ENCODE results near the gene APOBEC3C.
"Not testable (repeated sequence)": the region's sequence is repeated elsewhere in the genome, so short reads cannot be mapped to it uniquely, and the experiment has no call there.

APOBEC3C gene

GRCh38 chr22:39029227-39029626 is 15.2 kb downstream of the APOBEC3C start:
- no peaks in the 10 kb centered on the region for H3K36me3 Mint-ChIP-seq
- no peak overlapping the region for H3K4me3 Mint-ChIP-seq
- H3K4me1 Mint-ChIP-seq = peaks cover 28% of the 10 kb centered on the region
- no peaks in the 10 kb centered on the region for H3K27me3 Mint-ChIP-seq
- no peaks in the 10 kb centered on the region for H3K9me3 Mint-ChIP-seq
- no peak overlapping the region for H3K27ac Mint-ChIP-seq

DNA sequence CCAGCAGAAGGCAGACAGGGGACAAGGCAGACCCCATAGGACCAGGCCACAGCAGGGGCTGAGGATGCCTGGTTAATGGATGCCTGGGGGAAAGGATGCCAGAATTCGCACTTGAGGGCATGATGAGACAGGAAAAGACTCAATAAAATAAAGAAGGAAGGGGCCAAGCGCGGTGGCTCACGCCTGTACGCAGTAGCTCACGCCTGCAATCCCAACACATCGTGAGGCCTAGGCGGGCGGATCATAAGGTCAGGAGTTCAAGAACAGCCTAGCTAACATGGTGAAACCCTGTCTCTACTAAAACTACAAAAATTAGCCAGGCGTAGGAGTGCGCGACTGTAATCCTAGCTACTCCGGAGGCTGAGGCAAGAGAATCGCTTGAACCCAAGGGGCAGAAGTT is 16.6 kb downstream of the APOBEC3C start:
- H3K36me3 Mint-ChIP-seq = no peaks in the 10 kb centered on the region
- H3K27me3 Mint-ChIP-seq = no peaks in the 10 kb centered on the region
- H3K9me3 Mint-ChIP-seq = no peaks in the 10 kb centered on the region
- no peak overlapping the region for H3K27ac Mint-ChIP-seq
- H3K4me1 Mint-ChIP-seq = peaks cover 14% of the 10 kb centered on the region
- no peak overlapping the region for H3K4me3 Mint-ChIP-seq

- not testable (repeated sequence) for H3K9me3 Mint-ChIP-seq, H3K4me1 Mint-ChIP-seq, H3K4me3 Mint-ChIP-seq, H3K27me3 Mint-ChIP-seq, H3K27ac Mint-ChIP-seq, H3K36me3 Mint-ChIP-seq
Observed at GRCh38 chr22:39031434-39032295, 17.6 kb downstream of the APOBEC3C start.

GRCh38 chr22:39037071-39037470 is 23.0 kb downstream of the APOBEC3C start:
- H3K27me3 Mint-ChIP-seq, H3K4me3 Mint-ChIP-seq, H3K36me3 Mint-ChIP-seq, H3K9me3 Mint-ChIP-seq: not testable (repeated sequence)
- Mint-ChIP-seq H3K27ac (peak overlapping the region; percentile 3), H3K4me1 (peaks cover 35% of the 10 kb centered on the region)

- no peaks in the 10 kb centered on the region for H3K27me3 Mint-ChIP-seq
- no peaks in the 10 kb centered on the region for H3K36me3 Mint-ChIP-seq
- peak overlapping the region; percentile 77 for H3K27ac Mint-ChIP-seq
- peak overlapping the region; percentile 66 for H3K4me3 Mint-ChIP-seq
- no peaks in the 10 kb centered on the region for H3K9me3 Mint-ChIP-seq
- H3K4me1 Mint-ChIP-seq = peaks cover 44% of the 10 kb centered on the region
Observed at GRCh38 chr22:39039306-39040126, 25.5 kb downstream of the APOBEC3C start.

DNA sequence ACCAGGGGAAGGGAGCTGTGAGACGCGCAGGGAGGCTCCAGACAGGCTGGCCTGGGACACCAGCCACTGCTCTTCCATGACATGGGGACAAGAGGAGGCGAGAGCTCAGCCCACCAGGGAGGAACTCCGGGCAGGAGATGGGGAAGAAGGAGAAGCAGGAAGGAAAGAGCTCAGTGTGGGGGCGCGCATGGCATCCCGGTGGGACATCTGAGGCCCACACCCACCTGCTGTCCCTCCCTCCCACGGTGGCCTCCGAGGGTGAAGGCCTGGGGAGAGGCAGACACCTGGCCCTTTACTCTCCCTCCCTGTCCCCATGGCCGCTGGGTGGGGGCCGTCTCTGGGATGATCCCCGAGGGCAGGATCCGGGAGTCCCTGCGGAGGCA is 26.1 kb downstream of the APOBEC3C start:
- Mint-ChIP-seq H3K4me3 (peak overlapping the region; percentile 66), H3K27ac (peak overlapping the region; percentile 77), H3K4me1 (peaks cover 44% of the 10 kb centered on the region)
- not testable (repeated sequence) for H3K27me3 Mint-ChIP-seq, H3K9me3 Mint-ChIP-seq, H3K36me3 Mint-ChIP-seq

GRCh38 chr22:39040538-39041296 is 26.7 kb downstream of the APOBEC3C start, which contains the start of gene APOBEC3F:
TSS of gene APOBEC3F (plus strand) at chr22:39040864. CDS start at chr22:39040961, 97 bp downstream.
- H3K4me3 Mint-ChIP-seq = peak within 1 kb of the TSS; percentile 86
- not testable (repeated sequence) for H3K36me3 Mint-ChIP-seq, H3K27me3 Mint-ChIP-seq, H3K9me3 Mint-ChIP-seq
- H3K27ac Mint-ChIP-seq = peak within 1 kb of the TSS; percentile 90
- peaks cover 46% of the 10 kb centered on the region for H3K4me1 Mint-ChIP-seq

GRCh38 chr22:39041908-39042307 is 27.9 kb downstream of the APOBEC3C start:
- Mint-ChIP-seq H3K4me3 (peak overlapping the region; percentile 55), H3K27ac (peak overlapping the region; percentile 41), H3K4me1 (peaks cover 48% of the 10 kb centered on the region)

DNA sequence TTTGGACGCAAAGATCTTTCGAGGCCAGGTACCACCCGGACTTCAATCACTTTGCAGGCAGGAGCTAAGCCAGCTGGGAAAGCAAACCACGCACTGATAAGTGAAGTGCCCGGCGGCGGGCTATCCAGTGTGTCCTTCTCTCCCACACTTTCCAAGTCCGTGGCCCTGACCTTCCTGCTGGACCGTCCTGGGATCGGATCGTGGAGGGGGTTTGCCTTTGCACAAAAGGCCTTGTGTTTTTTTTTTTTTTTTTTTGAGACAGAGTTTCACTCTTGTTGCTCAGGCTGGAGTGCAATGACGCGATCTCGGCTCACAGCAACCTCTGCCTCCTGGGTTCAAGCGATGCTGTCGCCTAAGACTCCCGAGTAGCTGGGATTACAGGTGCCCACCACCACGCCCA is 29.0 kb downstream of the APOBEC3C start:
- H3K27ac Mint-ChIP-seq, H3K36me3 Mint-ChIP-seq, H3K4me3 Mint-ChIP-seq, H3K9me3 Mint-ChIP-seq, H3K27me3 Mint-ChIP-seq: not testable (repeated sequence)
- peaks cover 40% of the 10 kb centered on the region for H3K4me1 Mint-ChIP-seq

More at GRCh38 chr22:39041908-39042307, 27.9 kb downstream of the APOBEC3C start:
- Mint-ChIP-seq H3K36me3 (no peaks in the 10 kb centered on the region), H3K9me3 (no peaks in the 10 kb centered on the region), H3K27me3 (no peaks in the 10 kb centered on the region)

DNA sequence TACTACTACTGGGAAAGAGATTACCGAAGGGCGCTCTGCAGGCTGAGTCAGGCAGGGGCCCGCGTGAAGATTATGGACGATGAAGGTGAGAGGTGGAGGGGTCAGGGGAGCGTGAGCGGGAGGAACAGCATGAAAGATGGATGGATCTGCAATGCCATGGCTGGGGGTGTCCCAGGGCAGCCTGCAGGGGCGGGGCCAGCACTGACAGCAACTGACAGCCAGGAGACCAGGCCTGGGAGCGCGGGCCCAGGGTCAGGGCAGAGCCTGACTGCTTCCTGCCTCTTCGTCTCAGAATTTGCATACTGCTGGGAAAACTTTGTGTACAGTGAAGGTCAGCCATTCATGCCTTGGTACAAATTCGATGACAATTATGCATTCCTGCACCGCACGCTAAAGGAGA is 31.1 kb downstream of the APOBEC3C start:
- not testable (repeated sequence) for H3K27ac Mint-ChIP-seq, H3K4me3 Mint-ChIP-seq, H3K27me3 Mint-ChIP-seq, H3K36me3 Mint-ChIP-seq, H3K9me3 Mint-ChIP-seq
- peaks cover 29% of the 10 kb centered on the region for H3K4me1 Mint-ChIP-seq

DNA sequence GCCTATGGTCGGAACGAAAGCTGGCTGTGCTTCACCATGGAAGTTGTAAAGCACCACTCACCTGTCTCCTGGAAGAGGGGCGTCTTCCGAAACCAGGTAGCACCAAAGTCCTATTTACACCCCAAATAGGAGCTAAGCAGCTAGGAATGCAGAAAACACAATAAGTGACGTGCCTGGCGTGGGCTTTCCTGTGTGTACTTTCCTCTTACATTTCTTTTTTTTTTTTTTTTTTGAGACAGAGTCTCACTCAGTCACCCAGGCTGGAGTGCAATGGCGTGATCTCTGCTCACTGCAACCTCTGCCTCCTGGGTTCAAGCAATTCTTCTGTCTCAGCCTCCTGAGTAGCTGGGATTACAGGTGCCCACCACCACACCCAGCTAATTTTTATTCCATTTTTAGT is 35.4 kb downstream of the APOBEC3C start:
- H3K36me3 Mint-ChIP-seq, H3K4me3 Mint-ChIP-seq, H3K27me3 Mint-ChIP-seq, H3K27ac Mint-ChIP-seq, H3K9me3 Mint-ChIP-seq: not testable (repeated sequence)
- peaks cover 12% of the 10 kb centered on the region for H3K4me1 Mint-ChIP-seq

GRCh38 chr22:39051844-39052495 is 37.9 kb downstream of the APOBEC3C start:
- H3K27me3 Mint-ChIP-seq, H3K4me3 Mint-ChIP-seq, H3K36me3 Mint-ChIP-seq, H3K4me1 Mint-ChIP-seq, H3K27ac Mint-ChIP-seq, H3K9me3 Mint-ChIP-seq: not testable (repeated sequence)

DNA sequence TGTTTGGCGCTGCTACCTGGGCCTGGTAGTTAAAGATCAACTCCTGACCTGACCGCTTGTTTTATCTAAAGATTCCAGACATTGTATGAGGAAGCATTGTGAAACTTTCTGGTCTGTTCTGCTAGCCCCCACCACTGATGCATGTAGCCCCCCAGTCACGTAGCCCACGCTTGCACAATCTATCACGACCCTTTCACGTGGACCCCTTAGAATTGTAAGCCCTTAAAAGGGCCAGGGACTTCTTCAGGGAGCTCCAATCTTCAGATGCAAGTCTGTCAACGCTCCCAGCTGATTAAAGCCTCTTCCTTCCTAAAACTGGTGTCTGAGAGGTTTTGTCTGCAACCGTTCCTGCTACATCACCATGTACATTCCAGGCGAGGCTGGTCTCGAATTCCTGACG is 41.6 kb downstream of the APOBEC3C start:
- H3K4me1 Mint-ChIP-seq = peaks cover 2% of the 10 kb centered on the region
- H3K9me3 Mint-ChIP-seq = no peaks in the 10 kb centered on the region
- no peak overlapping the region for H3K27ac Mint-ChIP-seq
- H3K36me3 Mint-ChIP-seq = no peaks in the 10 kb centered on the region
- no peak overlapping the region for H3K4me3 Mint-ChIP-seq
- H3K27me3 Mint-ChIP-seq = no peaks in the 10 kb centered on the region

GRCh38 chr22:39061290-39061689 is 47.2 kb downstream of the APOBEC3C start:
- not testable (repeated sequence) for H3K4me1 Mint-ChIP-seq, H3K27ac Mint-ChIP-seq, H3K36me3 Mint-ChIP-seq, H3K4me3 Mint-ChIP-seq, H3K27me3 Mint-ChIP-seq, H3K9me3 Mint-ChIP-seq

DNA sequence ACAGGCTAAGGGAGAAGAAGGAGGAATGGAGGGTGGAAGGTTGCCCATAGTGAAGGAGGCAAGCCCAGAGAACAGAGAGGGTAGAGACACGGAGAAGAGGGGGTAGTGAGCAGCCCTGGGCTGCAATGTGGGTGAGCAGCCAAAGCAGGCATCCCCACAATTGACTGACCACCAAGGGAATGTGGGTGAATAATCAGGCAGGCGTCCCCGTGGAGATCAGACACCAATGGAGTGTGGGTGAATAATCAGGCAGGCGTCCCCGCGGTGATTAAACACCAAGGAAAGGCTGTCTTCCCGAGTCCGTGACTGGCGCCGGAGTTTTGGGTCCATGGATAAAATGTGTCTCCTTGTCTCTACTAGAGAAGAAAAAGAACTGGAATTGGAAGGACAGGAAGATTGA is 47.9 kb downstream of the APOBEC3C start:
- not testable (repeated sequence) for H3K27me3 Mint-ChIP-seq, H3K27ac Mint-ChIP-seq, H3K36me3 Mint-ChIP-seq, H3K4me1 Mint-ChIP-seq, H3K9me3 Mint-ChIP-seq, H3K4me3 Mint-ChIP-seq
